Effector memory CD4-positive, alpha-beta T cell (primary cell): Measurements from ENCODE around the gene SPG7.
"Not testable (repeated sequence)": the region's sequence is repeated elsewhere in the genome, so short reads cannot be mapped to it uniquely, and the experiment has no call there.

ENCODE experiments used
- DNase-seq, 3 donors: peaks; one replicate each; pipeline ENCODE4 v3.0.0-alpha.2; 2020
- H3K27ac ChIP-seq: 2 replicates; pipeline ENCODE4 v1.7.0; 2013; ENCODE audit warnings: mild to moderate bottlenecking, low read length, moderate library complexity; ENCODE audit not compliant: insufficient read depth, poor library complexity, severe bottlenecking
- H3K27me3 ChIP-seq: replicated peaks from 2 replicates; pipeline ENCODE4 v1.7.0; 2013; ENCODE audit warnings: mild to moderate bottlenecking, low read length; ENCODE audit not compliant: insufficient read depth, control insufficient read depth, poor library complexity, severe bottlenecking
- H3K36me3 ChIP-seq: 2 replicates; pipeline ENCODE4 v1.7.0; 2013; ENCODE audit warnings: mild to moderate bottlenecking, low read length, moderate library complexity; ENCODE audit not compliant: control insufficient read depth, insufficient read depth
- H3K4me1 ChIP-seq: 2 replicates; pipeline ENCODE4 v1.7.0; 2013; ENCODE audit warnings: low read length, mild to moderate bottlenecking; ENCODE audit not compliant: control insufficient read depth, insufficient read depth, poor library complexity, severe bottlenecking
- H3K4me3 ChIP-seq: 2 replicates; pipeline ENCODE4 v1.7.0; 2013; ENCODE audit warnings: low read length, low read depth, mild to moderate bottlenecking; ENCODE audit not compliant: insufficient read depth, poor library complexity, severe bottlenecking
- H3K9me3 ChIP-seq: 2 replicates; pipeline ENCODE4 v1.7.0; 2013; ENCODE audit warnings: mild to moderate bottlenecking, low read length, moderate library complexity; ENCODE audit not compliant: control insufficient read depth

Gene SPG7

GRCh38 chr16:89567656-89568594, 59.7 kb downstream of the SPG7 start:
- Histone ChIP-seq H3K27me3 (no peaks in the 10 kb centered on the region), H3K4me3 (no peak overlapping the region), H3K9me3 (no peaks in the 10 kb centered on the region), H3K4me1 (peaks cover 20% of the 10 kb centered on the region), H3K27ac (no peak overlapping the region), H3K36me3 (peaks cover 15% of the 10 kb centered on the region)
- no peak for DNase-seq

DNA sequence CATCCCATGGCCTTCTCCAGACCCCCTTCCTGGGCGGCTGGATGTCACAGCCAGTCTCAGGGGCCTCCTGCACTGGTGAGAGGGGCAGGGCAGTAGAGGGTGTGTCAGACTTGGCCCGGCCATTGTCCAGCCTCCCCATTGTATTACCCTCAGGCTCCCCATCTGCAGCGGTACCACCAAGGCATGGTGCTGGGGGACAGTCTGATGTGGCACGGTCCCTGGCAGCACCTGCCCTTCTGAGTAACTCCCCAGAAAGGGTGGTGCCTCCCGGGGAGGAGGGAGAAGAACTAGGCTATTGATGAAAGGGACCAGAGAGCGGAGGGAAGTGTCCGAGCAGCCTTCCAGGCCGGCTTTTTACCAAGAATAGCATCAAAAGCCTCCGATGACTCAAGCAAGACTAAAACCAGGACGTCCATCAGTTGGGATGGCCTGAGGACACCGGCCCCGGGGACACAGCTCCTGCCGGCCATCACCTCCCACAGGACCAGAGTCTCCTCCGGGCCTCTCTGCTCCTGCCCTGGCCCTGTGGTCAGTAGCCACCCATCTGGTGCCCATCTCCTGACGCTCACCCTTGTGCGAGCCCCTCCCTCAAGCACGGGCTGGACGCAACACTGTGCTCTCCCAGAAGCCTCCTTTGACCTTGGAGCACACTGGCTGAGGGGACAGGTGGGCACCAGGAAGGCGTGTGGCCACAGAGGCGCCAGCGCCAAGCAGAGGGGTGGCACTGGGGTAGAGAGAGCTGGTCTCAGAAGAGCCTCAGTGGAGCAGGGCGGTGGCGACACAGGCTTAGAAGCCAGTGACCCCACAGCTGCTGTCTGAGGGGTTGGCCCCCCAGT, 61.5 kb downstream of the SPG7 start:
- Histone ChIP-seq H3K9me3 (no peaks in the 10 kb centered on the region), H3K4me3 (no peak overlapping the region), H3K27me3 (peaks cover 9% of the 10 kb centered on the region), H3K36me3 (no peaks in the 10 kb centered on the region), H3K4me1 (peaks cover 22% of the 10 kb centered on the region), H3K27ac (no peak overlapping the region)
- no peak for DNase-seq

DNA sequence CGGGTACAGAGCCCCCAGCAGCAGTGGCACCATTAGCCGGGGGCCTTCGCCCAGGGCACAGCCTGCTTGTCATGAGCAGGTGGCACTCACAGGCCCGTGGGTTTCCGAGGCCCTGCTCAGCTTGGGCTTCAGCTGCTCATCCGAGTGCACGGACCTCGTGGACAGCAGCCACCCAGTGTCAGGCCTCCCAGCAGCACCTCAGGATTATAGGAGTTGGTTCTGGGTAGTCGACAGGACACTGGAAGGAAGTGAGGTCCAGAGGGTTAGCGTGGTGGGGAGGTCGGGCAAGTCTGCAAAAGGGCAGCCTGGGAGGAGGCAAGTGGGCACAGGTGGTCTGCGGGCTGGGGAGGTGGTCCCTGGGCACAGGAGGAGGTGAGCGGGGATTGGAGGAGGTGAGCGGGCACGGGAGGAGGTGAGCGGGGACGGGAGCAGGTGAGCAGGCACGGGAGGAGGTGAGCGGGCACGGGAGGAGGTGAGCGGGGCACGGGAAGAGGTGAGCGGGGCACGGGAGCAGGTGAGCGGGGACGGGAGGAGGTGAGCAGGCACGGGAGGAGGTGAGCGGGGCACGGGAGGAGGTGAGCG, 62.2 kb downstream of the SPG7 start:
- H3K9me3 ChIP-seq: no peaks in the 10 kb centered on the region
- H3K4me3 ChIP-seq: no peak overlapping the region
- no peak for DNase-seq
- no peaks in the 10 kb centered on the region for H3K36me3 ChIP-seq
- H3K27me3 ChIP-seq: peaks cover 13% of the 10 kb centered on the region
- no peak overlapping the region for H3K27ac ChIP-seq
- peaks cover 21% of the 10 kb centered on the region for H3K4me1 ChIP-seq

DNA sequence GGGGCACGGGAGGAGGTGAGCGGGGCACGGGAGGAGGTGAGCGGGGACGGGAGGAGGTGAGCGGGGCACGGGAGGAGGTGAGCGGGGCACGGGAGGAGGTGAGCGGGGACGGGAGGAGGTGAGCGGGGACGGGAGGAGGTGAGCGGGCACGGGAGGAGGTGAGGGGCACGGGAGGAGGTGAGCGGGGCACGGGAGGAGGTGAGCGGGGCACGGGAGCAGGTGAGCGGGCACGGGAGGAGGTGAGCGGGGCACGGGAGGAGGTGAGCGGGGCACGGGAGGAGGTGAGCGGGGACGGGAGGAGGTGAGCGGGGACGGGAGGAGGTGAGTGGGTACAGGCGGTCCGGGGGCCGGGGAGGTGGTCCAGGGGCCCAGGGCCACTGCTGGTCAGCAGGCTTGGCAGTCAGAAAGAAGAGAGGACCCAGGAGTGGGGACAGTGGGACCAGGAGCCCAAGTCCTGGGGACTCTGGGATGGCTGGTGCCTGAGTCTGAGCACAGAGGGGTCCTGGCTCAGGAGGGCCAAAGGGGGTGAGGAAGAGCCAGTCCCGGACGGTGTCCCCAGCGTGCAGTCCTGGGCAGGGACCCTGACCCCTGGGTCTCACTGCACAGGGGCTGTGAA, 62.9 kb downstream of the SPG7 start:
- not testable (repeated sequence) for DNase-seq, H3K36me3 ChIP-seq, H3K4me3 ChIP-seq, H3K27ac ChIP-seq, H3K9me3 ChIP-seq
- Histone ChIP-seq H3K4me1 (peaks cover 18% of the 10 kb centered on the region), H3K27me3 (peaks cover 13% of the 10 kb centered on the region)

DNA sequence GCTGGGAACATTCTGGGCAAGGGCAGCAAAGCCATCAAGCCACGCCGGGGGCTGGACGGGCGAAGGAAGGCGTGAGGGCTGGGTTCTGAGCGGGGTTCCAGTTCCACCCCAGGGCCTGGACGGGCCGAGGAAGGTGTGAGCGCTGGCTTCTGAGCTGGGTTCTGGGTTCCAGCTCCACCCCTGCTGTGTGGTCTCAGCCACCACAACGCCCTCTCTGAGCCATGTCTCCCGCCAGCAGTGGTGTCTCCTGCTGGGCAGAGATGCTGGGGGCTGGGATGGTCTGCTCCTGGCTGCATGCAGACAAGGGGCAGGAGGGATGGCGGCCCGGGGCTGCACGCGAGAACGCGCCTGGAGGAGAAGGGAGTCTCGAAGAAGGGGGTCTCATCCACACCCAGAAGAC, 63.4 kb downstream of the SPG7 start:
- DNase-seq: no peak
- H3K27ac ChIP-seq: no peak overlapping the region
- H3K27me3 ChIP-seq: peaks cover 13% of the 10 kb centered on the region
- H3K4me3 ChIP-seq: no peak overlapping the region
- no peaks in the 10 kb centered on the region for H3K9me3 ChIP-seq
- peaks cover 19% of the 10 kb centered on the region for H3K4me1 ChIP-seq
- H3K36me3 ChIP-seq: no peaks in the 10 kb centered on the region

GRCh38 chr16:89572073-89572484, 63.9 kb downstream of the SPG7 start:
- H3K4me3 ChIP-seq: no peak overlapping the region
- no peak for DNase-seq
- peaks cover 13% of the 10 kb centered on the region for H3K27me3 ChIP-seq

GRCh38 chr16:89572485-89573205, 64.4 kb downstream of the SPG7 start:
- DNase-seq: no peak
- H3K9me3 ChIP-seq: no peaks in the 10 kb centered on the region
- peaks cover 13% of the 10 kb centered on the region for H3K27me3 ChIP-seq
- H3K27ac ChIP-seq: no peak overlapping the region
- H3K4me1 ChIP-seq: peaks cover 19% of the 10 kb centered on the region
- H3K4me3 ChIP-seq: no peak overlapping the region
- no peaks in the 10 kb centered on the region for H3K36me3 ChIP-seq

More at GRCh38 chr16:89572073-89572484, 63.9 kb downstream of the SPG7 start:
- Histone ChIP-seq H3K27ac (no peak overlapping the region), H3K4me1 (peaks cover 19% of the 10 kb centered on the region), H3K9me3 (no peaks in the 10 kb centered on the region), H3K36me3 (no peaks in the 10 kb centered on the region)

GRCh38 chr16:89573826-89574680, 65.8 kb downstream of the SPG7 start:
- Histone ChIP-seq H3K36me3 (no peaks in the 10 kb centered on the region), H3K27ac (no peak overlapping the region), H3K4me1 (peaks cover 19% of the 10 kb centered on the region), H3K4me3 (peak overlapping the region; percentile 55), H3K9me3 (no peaks in the 10 kb centered on the region), H3K27me3 (peaks cover 13% of the 10 kb centered on the region)
- DNase-seq: no peak
